Tibial nerve (tissue), 4 donors: ENCODE data around the gene TTC27.

Source experiments
- EP300 ChIP-seq, 2 donors: sonication (generic); formaldehyde crosslinking; IDR thresholded peaks; one replicate each; pipeline ENCODE4 v1.6.1; 2017; ENCODE audit warnings: antibody characterized with exemption in 2 of 2, mild to moderate bottlenecking in 1 of 2
- POLR2A ChIP-seq, 2 donors: fragments of 450-650 bp; IDR thresholded peaks; one replicate each; pipeline ENCODE4 v1.6.1; 2017; ENCODE audit warnings: antibody characterized with exemption in 2 of 2, mild to moderate bottlenecking in 2 of 2, moderate library complexity in 2 of 2
- TF ChIP-seq, protein P1 (sequence below), 5 experiments: fragments of 200-600 bp in 3 of 5; fragments of 450-650 bp in 2 of 5; sonication (generic) in 3 of 5; IDR thresholded peaks; one replicate each; pipeline ENCODE4 v1.5.1; 2016 to 2019; ENCODE audit warnings: antibody characterized with exemption in 5 of 5, mild to moderate bottlenecking in 3 of 5, moderate library complexity in 2 of 5

GRCh38 chr2:32820701-32821100, 192.9 kb downstream of the TTC27 start:
- TF ChIP-seq, protein P1, sequence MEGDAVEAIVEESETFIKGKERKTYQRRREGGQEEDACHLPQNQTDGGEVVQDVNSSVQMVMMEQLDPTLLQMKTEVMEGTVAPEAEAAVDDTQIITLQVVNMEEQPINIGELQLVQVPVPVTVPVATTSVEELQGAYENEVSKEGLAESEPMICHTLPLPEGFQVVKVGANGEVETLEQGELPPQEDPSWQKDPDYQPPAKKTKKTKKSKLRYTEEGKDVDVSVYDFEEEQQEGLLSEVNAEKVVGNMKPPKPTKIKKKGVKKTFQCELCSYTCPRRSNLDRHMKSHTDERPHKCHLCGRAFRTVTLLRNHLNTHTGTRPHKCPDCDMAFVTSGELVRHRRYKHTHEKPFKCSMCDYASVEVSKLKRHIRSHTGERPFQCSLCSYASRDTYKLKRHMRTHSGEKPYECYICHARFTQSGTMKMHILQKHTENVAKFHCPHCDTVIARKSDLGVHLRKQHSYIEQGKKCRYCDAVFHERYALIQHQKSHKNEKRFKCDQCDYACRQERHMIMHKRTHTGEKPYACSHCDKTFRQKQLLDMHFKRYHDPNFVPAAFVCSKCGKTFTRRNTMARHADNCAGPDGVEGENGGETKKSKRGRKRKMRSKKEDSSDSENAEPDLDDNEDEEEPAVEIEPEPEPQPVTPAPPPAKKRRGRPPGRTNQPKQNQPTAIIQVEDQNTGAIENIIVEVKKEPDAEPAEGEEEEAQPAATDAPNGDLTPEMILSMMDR (IDR thresholded peaks at IDR 0.05), result no peak
- TF ChIP-seq POLR2A (IDR thresholded peaks at IDR 0.05) (no peak), EP300 (IDR thresholded peaks at IDR 0.05) (no peak)
